Ishikawa (cell line): ENCODE results near the gene UGT1A9.

ENCODE experiments used
- CEBPB ChIP-seq: IDR thresholded peaks from 2 replicates; pipeline ENCODE4 v1.6.1; 2012
- CREB1 ChIP-seq: IDR thresholded peaks from 2 replicates; pipeline ENCODE4 v1.6.1; 2012; ENCODE audit warnings: low read depth
- EGR1 ChIP-seq: IDR thresholded peaks from 2 replicates; pipeline ENCODE4 v1.6.1; 2012
- EP300 ChIP-seq: IDR thresholded peaks from 2 replicates; pipeline ENCODE4 v1.6.1; 2012; ENCODE audit warnings: borderline replicate concordance
- FOXM1 ChIP-seq: IDR thresholded peaks from 2 replicates; pipeline ENCODE4 v1.6.1; 2012; ENCODE audit warnings: low read depth, borderline replicate concordance
- NFIC ChIP-seq: IDR thresholded peaks from 2 replicates; pipeline ENCODE4 v1.6.1; 2012
- RAD21 ChIP-seq: IDR thresholded peaks from 2 replicates; pipeline ENCODE4 v1.6.1; 2012; ENCODE audit warnings: low read depth
- TAF1 ChIP-seq: IDR thresholded peaks from 2 replicates; pipeline ENCODE4 v1.6.1; 2012; ENCODE audit warnings: low read depth, mild to moderate bottlenecking
- TCF12 ChIP-seq: IDR thresholded peaks from 2 replicates; pipeline ENCODE4 v1.6.1; 2012; ENCODE audit warnings: low read depth
- TEAD4 ChIP-seq: IDR thresholded peaks from 2 replicates; pipeline ENCODE4 v1.6.1; 2012
- YY1 ChIP-seq: IDR thresholded peaks from 2 replicates; pipeline ENCODE4 v1.6.1; 2012; ENCODE audit warnings: low read depth
- ZBTB7A ChIP-seq: IDR thresholded peaks from 2 replicates; pipeline ENCODE4 v1.6.1; 2012; ENCODE audit warnings: low read depth
- TF ChIP-seq, protein P1 (sequence below): IDR thresholded peaks from 2 replicates; pipeline ENCODE4 v1.6.1; 2012
- TF ChIP-seq, protein P2 (sequence below): IDR thresholded peaks from 2 replicates; pipeline ENCODE4 v1.6.1; 2012
- TF ChIP-seq, protein P3 (sequence below): IDR thresholded peaks from 2 replicates; pipeline ENCODE4 v1.6.1; 2012; ENCODE audit warnings: low read depth, mild to moderate bottlenecking

The UGT1A9 gene

DNA sequence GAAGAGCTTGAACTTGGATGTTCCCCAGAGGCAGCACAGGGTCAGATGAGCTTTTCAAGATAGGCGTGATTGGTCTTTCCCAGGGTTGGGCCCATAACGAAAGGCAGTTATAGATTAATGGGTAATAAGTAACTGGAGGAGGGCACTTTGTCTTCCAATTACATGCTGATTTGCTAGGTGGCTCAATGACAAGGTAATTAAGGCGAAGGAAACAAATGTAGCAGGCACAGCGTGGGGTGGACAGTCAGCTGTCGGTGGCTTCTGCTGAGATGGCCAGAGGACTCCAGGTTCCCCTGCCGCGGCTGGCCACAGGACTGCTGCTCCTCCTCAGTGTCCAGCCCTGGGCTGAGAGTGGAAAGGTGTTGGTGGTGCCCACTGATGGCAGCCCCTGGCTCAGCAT is 46.9 kb downstream of the UGT1A9 start, which contains the start of gene UGT1A4:
TSS of gene UGT1A4 (plus strand) at position 185 of the 400 bp plus-strand sequence. CDS start at position 270, 85 bp downstream.
- no peak for TF ChIP-seq TAF1
- no peak for TF ChIP-seq TEAD4
- no peak for TF ChIP-seq CREB1
- TF ChIP-seq, protein P1, sequence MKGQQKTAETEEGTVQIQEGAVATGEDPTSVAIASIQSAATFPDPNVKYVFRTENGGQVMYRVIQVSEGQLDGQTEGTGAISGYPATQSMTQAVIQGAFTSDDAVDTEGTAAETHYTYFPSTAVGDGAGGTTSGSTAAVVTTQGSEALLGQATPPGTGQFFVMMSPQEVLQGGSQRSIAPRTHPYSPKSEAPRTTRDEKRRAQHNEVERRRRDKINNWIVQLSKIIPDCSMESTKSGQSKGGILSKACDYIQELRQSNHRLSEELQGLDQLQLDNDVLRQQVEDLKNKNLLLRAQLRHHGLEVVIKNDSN, result no peak
- TF ChIP-seq, protein P2, sequence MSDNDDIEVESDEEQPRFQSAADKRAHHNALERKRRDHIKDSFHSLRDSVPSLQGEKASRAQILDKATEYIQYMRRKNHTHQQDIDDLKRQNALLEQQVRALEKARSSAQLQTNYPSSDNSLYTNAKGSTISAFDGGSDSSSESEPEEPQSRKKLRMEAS, result no peak
- no peak for TF ChIP-seq EGR1
- TF ChIP-seq ZBTB7A, result no peak
- no peak for TF ChIP-seq RAD21
- TF ChIP-seq NFIC, result no peak
- no peak for TF ChIP-seq TCF12
- TF ChIP-seq CEBPB, result no peak
- no peak for TF ChIP-seq YY1
- TF ChIP-seq, protein P3, sequence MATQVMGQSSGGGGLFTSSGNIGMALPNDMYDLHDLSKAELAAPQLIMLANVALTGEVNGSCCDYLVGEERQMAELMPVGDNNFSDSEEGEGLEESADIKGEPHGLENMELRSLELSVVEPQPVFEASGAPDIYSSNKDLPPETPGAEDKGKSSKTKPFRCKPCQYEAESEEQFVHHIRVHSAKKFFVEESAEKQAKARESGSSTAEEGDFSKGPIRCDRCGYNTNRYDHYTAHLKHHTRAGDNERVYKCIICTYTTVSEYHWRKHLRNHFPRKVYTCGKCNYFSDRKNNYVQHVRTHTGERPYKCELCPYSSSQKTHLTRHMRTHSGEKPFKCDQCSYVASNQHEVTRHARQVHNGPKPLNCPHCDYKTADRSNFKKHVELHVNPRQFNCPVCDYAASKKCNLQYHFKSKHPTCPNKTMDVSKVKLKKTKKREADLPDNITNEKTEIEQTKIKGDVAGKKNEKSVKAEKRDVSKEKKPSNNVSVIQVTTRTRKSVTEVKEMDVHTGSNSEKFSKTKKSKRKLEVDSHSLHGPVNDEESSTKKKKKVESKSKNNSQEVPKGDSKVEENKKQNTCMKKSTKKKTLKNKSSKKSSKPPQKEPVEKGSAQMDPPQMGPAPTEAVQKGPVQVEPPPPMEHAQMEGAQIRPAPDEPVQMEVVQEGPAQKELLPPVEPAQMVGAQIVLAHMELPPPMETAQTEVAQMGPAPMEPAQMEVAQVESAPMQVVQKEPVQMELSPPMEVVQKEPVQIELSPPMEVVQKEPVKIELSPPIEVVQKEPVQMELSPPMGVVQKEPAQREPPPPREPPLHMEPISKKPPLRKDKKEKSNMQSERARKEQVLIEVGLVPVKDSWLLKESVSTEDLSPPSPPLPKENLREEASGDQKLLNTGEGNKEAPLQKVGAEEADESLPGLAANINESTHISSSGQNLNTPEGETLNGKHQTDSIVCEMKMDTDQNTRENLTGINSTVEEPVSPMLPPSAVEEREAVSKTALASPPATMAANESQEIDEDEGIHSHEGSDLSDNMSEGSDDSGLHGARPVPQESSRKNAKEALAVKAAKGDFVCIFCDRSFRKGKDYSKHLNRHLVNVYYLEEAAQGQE, result no peak
- no peak for TF ChIP-seq FOXM1
- no peak for TF ChIP-seq EP300

DNA sequence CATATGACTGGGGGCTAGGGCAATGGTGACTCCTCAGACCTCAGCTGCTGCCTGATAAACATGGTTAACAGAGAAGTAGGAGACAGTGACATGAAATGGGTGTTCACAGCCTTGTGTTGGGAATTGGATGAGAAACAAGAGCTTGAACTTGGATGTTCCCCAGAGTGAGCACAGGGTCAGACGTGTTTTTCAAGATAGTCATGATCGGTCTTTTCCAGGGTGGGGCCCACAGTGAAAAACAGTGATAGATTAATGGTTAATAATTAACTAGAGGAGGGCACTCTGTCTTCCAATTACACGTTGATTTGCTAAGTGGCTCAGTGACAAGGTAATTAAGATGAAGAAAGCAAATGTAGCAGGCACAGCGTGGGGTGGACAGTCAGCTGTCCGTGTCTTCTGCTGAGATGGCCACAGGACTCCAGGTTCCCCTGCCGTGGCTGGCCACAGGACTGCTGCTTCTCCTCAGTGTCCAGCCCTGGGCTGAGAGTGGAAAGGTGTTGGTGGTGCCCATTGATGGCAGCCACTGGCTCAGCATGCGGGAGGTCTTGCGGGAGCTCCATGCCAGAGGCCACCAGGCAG is 57.1 kb downstream of the UGT1A9 start, which contains the start of gene UGT1A3:
TSS of gene UGT1A3 (plus strand) at position 320 of the 579 bp plus-strand sequence. CDS start at position 405, 85 bp downstream.
- no peak for TF ChIP-seq YY1
- TF ChIP-seq RAD21, result no peak
- no peak for TF ChIP-seq ZBTB7A
- TF ChIP-seq, protein P3, result no peak
- TF ChIP-seq TEAD4, result no peak
- TF ChIP-seq TCF12, result no peak
- TF ChIP-seq FOXM1, result no peak
- TF ChIP-seq, protein P2, result no peak
- TF ChIP-seq, protein P1, result no peak
- no peak for TF ChIP-seq CREB1
- TF ChIP-seq EGR1, result no peak
- TF ChIP-seq EP300, result no peak
- no peak for TF ChIP-seq NFIC
- TF ChIP-seq TAF1, result no peak

DNA sequence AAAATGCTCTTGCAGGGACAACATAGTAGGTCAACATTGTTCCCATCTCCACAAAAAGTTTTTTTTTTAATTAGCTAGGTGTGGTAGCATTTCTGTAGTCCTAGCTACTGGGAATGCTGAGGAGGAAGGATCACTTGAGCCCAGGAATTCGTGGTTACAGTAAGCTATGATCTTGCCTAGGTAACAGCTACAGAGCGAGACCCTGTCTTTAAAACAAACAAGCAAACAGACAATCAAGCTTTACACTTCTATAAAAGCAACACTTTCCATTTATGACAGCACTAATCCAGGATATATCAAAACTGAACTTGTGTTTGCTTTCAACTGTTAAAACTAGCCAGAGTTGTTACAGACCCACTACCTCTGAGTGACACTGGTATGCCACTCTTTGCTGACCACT is 69.2 kb downstream of the UGT1A9 start:
- TF ChIP-seq, protein P2, result no peak

DNA sequence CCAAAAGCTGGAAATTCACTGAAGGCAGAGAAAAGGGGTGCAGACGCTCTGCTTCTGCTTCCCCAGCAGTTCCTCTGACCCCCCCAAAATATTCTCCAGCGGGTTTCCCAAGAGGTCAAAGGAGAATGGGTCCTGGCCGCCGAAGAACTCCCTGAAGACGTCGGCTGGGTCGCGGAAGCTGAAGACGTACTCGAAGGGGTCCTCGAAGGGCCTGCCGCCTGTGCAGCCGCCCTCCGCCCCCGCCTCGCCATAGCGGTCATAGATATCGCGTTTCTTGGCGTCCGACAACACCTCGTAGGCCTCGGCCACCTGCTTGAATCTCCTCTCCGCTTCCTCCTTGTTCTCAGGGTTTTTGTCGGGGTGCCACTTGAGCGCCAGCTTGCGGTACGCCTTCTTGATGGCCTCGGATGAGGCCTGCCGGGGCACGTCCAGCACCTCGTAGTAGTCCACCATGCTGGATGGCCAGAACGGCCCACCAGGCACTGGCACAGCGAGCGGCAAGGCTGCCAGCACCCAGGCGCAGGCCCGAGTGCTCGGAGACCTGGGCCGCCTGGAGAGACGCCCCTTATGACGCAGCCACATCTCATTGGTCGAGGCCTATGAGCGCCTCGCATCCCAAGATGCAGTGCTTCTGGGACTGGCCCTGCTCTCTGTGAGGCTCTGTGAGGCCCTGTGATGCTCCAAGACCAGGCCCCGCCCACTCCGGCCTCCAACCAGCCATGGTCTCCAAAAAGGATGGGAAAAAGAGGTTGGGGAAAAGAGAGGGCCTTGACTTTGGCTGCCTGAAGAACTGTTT is 72.0 kb downstream of the UGT1A9 start:
- TF ChIP-seq TEAD4, result no peak
- TF ChIP-seq TAF1, result no peak
- TF ChIP-seq CREB1, result no peak
- no peak for TF ChIP-seq EP300
- TF ChIP-seq, protein P1, result no peak
- TF ChIP-seq EGR1, result no peak
- TF ChIP-seq TCF12, result no peak
- TF ChIP-seq, protein P3, result no peak
- TF ChIP-seq, protein P2, result no peak
- TF ChIP-seq RAD21, result no peak
- TF ChIP-seq FOXM1, result no peak
- TF ChIP-seq ZBTB7A, result no peak
- no peak for TF ChIP-seq CEBPB
- TF ChIP-seq NFIC, result no peak
- no peak for TF ChIP-seq YY1
